GM12878 (cell line): Measurements from ENCODE around the gene MBD6. TPM values are rescaled to one million over a fixed set of nuclear protein-coding genes. Genes with fewer than 3 reads are reported as not detected.

Source experiments
- ASH2L ChIP-seq: fragments of 300-600, 200-600 bp; sonication (generic); IDR thresholded peaks from 2 replicates; pipeline ENCODE4 v1.6.1; 2017; ENCODE audit warnings: low read depth, mild to moderate bottlenecking, borderline replicate concordance
- BRCA1 ChIP-seq: IDR thresholded peaks from 2 replicates; pipeline ENCODE4 v1.6.1; 2011; ENCODE audit warnings: low read depth, low read length, improper control_type of control experiment
- E4F1 ChIP-seq: fragments of 450-650 bp; IDR thresholded peaks from 2 replicates; pipeline ENCODE4 v1.6.1; 2018; ENCODE audit warnings: borderline replicate concordance, mild to moderate bottlenecking; ENCODE audit not compliant: partially characterized antibody
- KAT2A ChIP-seq: conservative IDR thresholded peaks from 2 replicates; pipeline ENCODE4 v1.6.1; 2011; ENCODE audit warnings: low read depth, low read length; ENCODE audit not compliant: control insufficient read depth
- MTA2 ChIP-seq: fragments of 450-650 bp; IDR thresholded peaks from 2 replicates; pipeline ENCODE4 v1.6.1; 2016; ENCODE audit warnings: low read depth, mild to moderate bottlenecking, moderate library complexity
- MYC ChIP-seq: IDR thresholded peaks from 2 replicates; pipeline ENCODE4 v1.6.1; 2011; ENCODE audit warnings: mild to moderate bottlenecking, low read length, moderate library complexity, inconsistent platforms; ENCODE audit not compliant: insufficient read depth, insufficient replicate concordance, insufficient read length, severe bottlenecking
- NBN ChIP-seq: fragments of 450-650 bp; IDR thresholded peaks from 2 replicates; pipeline ENCODE4 v1.6.1; 2016
- RAD21 ChIP-seq: IDR thresholded peaks from 2 replicates; pipeline ENCODE4 v1.6.1; 2011; ENCODE audit warnings: mild to moderate bottlenecking, low read depth, low read length, moderate library complexity; ENCODE audit not compliant: insufficient read depth
- SIX5 ChIP-seq: IDR thresholded peaks from 2 replicates; pipeline ENCODE4 v1.6.1; 2011; ENCODE audit warnings: mild to moderate bottlenecking, low read depth, low read length, moderate library complexity; ENCODE audit not compliant: severe bottlenecking
- STAT1 ChIP-seq: fragments of 450-650 bp; conservative IDR thresholded peaks from 2 replicates; pipeline ENCODE4 v1.6.1; 2014; ENCODE audit warnings: antibody characterized with exemption, mild to moderate bottlenecking
- USF2 ChIP-seq: IDR thresholded peaks from 2 replicates; pipeline ENCODE4 v1.6.1; 2011; ENCODE audit warnings: low read depth, low read length, improper control_type of control experiment, borderline replicate concordance
- ZBED1 ChIP-seq: IDR thresholded peaks from 2 replicates; pipeline ENCODE4 v1.6.1; 2016; ENCODE audit warnings: borderline replicate concordance
- polyA plus RNA-seq, 11 experiments: library from polyadenylated mRNA; depleted of rRNA in 4 of 11; unstranded in 6 of 11; stranded (reverse) in 5 of 11; fragments of >200 nt; fragmentation: Nextera tagmentation in 4 of 11; fragmentation: Illumina TruSeq in 1 of 11; extraction: Ambion mirVana in 4 of 11; extraction: Trizol in 1 of 11; gene quantifications; 1 replicate in 1 of 11; 2 replicates in 10 of 11; pipeline versions ENCODE4 v1.2.1 to v1.2.3, GENCODE V29; 2011 to 2016; ENCODE audit warnings: inconsistent platforms in 2 of 11, missing spikeins in 2 of 11, low read depth in 1 of 11
- total RNA-seq, 4 experiments: library from RNA; depleted of rRNA in 3 of 4; stranded (reverse); fragments of >200 nt in 3 of 4; fragmentation: Illumina TruSeq in 1 of 4; extraction: Trizol in 1 of 4; gene quantifications; 2 replicates each; pipeline versions ENCODE4 v1.2.1 to v1.2.3, GENCODE V29; 2013 to 2021
- TF ChIP-seq, protein P1 (sequence below): fragments of 450-650 bp; IDR thresholded peaks from 2 replicates; pipeline ENCODE4 v1.6.1; 2017; ENCODE audit warnings: mild to moderate bottlenecking, moderate library complexity
- TF ChIP-seq, protein P2 (sequence below): IDR thresholded peaks from 2 replicates; pipeline ENCODE4 v1.6.1; 2012; ENCODE audit warnings: low read depth, low read length, improper control_type of control experiment
- TF ChIP-seq, protein P3 (sequence below): fragments of 450-650 bp; IDR thresholded peaks from 2 replicates; pipeline ENCODE4 v1.6.1; 2016; ENCODE audit warnings: mild to moderate bottlenecking, moderate library complexity, borderline replicate concordance

MBD6 gene
- total and polyA plus RNA-seq, 10 of the 15 experiments (the other 5 are each of a cell fraction or from before 2014, with no cell fraction given), result 1.5 to 52.7 (median 6.8) TPM

DNA sequence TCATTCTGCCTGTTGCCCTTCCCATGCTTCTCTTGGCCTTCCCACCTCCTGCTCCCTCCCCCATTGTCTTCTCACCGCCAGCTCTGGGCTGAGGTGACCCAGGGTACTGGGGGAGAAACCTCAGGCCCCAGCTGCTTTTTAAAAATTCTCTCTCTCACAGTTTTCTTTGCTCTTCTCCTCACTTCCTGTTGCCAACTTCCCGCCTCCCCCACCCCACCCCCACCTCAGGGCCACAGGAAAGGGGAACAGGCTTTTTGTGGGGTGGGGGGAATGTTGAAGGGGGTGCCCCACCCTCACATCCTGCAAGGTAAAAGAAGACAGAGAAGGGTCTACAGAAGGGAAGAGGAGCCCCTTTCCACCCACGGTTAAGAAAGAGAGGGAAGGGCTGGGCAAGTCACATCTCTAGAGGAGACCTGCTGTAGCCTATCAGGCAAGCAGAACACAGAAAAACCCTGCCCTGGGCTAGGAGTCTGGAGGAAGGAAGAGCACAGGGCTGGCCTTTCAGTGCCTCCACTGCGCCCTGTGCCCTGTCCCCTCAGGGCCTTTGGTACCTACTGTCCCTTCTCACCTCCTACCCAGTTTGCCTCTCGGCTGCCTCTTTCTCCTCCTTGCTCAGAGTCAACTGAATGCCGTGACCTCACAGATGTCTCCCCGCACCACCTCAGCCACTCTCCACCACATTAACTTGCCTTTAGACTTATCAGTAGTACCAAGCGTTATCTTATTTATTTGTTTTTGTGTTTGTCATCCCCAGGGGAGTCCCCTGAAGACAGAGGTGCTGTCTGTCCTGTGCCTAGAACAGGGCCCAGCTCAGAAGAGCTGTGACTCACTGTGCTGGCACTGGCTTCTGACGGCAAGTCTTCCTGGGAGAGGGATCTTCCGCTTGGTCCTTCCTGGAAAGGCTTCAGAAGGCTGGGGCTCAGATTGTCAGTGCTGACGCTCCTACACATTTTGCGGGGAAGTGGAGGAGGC is 44.6 kb upstream of the MBD6 start (continued):
- TF ChIP-seq MTA2, result no peak
- no peak for TF ChIP-seq NBN
- TF ChIP-seq ASH2L, result no peak
- TF ChIP-seq, protein P1, sequence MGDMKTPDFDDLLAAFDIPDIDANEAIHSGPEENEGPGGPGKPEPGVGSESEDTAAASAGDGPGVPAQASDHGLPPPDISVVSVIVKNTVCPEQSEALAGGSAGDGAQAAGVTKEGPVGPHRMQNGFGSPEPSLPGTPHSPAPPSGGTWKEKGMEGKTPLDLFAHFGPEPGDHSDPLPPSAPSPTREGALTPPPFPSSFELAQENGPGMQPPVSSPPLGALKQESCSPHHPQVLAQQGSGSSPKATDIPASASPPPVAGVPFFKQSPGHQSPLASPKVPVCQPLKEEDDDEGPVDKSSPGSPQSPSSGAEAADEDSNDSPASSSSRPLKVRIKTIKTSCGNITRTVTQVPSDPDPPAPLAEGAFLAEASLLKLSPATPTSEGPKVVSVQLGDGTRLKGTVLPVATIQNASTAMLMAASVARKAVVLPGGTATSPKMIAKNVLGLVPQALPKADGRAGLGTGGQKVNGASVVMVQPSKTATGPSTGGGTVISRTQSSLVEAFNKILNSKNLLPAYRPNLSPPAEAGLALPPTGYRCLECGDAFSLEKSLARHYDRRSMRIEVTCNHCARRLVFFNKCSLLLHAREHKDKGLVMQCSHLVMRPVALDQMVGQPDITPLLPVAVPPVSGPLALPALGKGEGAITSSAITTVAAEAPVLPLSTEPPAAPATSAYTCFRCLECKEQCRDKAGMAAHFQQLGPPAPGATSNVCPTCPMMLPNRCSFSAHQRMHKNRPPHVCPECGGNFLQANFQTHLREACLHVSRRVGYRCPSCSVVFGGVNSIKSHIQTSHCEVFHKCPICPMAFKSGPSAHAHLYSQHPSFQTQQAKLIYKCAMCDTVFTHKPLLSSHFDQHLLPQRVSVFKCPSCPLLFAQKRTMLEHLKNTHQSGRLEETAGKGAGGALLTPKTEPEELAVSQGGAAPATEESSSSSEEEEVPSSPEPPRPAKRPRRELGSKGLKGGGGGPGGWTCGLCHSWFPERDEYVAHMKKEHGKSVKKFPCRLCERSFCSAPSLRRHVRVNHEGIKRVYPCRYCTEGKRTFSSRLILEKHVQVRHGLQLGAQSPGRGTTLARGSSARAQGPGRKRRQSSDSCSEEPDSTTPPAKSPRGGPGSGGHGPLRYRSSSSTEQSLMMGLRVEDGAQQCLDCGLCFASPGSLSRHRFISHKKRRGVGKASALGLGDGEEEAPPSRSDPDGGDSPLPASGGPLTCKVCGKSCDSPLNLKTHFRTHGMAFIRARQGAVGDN, result 0 out of 2 replicates have a peak, but pooled peaks have one; percentile 46
- TF ChIP-seq, protein P2, sequence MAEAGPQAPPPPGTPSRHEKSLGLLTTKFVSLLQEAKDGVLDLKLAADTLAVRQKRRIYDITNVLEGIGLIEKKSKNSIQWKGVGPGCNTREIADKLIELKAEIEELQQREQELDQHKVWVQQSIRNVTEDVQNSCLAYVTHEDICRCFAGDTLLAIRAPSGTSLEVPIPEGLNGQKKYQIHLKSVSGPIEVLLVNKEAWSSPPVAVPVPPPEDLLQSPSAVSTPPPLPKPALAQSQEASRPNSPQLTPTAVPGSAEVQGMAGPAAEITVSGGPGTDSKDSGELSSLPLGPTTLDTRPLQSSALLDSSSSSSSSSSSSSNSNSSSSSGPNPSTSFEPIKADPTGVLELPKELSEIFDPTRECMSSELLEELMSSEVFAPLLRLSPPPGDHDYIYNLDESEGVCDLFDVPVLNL, result no peak
- no peak for TF ChIP-seq ZBED1
- TF ChIP-seq BRCA1, result no peak
- no peak for TF ChIP-seq KAT2A
- no peak for TF ChIP-seq USF2
- no peak for TF ChIP-seq E4F1
- no peak for TF ChIP-seq RAD21
- TF ChIP-seq MYC, result no peak
- TF ChIP-seq, protein P3, sequence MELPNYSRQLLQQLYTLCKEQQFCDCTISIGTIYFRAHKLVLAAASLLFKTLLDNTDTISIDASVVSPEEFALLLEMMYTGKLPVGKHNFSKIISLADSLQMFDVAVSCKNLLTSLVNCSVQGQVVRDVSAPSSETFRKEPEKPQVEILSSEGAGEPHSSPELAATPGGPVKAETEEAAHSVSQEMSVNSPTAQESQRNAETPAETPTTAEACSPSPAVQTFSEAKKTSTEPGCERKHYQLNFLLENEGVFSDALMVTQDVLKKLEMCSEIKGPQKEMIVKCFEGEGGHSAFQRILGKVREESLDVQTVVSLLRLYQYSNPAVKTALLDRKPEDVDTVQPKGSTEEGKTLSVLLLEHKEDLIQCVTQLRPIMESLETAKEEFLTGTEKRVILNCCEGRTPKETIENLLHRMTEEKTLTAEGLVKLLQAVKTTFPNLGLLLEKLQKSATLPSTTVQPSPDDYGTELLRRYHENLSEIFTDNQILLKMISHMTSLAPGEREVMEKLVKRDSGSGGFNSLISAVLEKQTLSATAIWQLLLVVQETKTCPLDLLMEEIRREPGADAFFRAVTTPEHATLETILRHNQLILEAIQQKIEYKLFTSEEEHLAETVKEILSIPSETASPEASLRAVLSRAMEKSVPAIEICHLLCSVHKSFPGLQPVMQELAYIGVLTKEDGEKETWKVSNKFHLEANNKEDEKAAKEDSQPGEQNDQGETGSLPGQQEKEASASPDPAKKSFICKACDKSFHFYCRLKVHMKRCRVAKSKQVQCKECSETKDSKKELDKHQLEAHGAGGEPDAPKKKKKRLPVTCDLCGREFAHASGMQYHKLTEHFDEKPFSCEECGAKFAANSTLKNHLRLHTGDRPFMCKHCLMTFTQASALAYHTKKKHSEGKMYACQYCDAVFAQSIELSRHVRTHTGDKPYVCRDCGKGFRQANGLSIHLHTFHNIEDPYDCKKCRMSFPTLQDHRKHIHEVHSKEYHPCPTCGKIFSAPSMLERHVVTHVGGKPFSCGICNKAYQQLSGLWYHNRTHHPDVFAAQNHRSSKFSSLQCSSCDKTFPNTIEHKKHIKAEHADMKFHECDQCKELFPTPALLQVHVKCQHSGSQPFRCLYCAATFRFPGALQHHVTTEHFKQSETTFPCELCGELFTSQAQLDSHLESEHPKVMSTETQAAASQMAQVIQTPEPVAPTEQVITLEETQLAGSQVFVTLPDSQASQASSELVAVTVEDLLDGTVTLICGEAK, result no peak
- TF ChIP-seq STAT1, result no peak
- no peak for TF ChIP-seq SIX5
